Lung (tissue), 12 donors: ENCODE measurements around the gene GRIK2. TPM values are rescaled to one million over a fixed set of nuclear protein-coding genes. Genes with fewer than 3 reads are reported as not detected.

Experiments
- ATAC-seq: fragments of 200-7000 bp; cut with Tn5 transposase; one replicate; pipeline ENCODE4 v1.9.1; 2020; ENCODE audit warnings: moderate number of reproducible peaks; ENCODE audit not compliant: insufficient read depth, low FRiP score
- DNase-seq, 3 donors: peaks; one replicate each; pipeline ENCODE4 v3.0.0-alpha.2; 2013 to 2017
- H3K27ac ChIP-seq, 2 donors: one replicate each; pipeline ENCODE4 v1.5.1; 2013; ENCODE audit warnings: mild to moderate bottlenecking in 2 of 2, moderate library complexity in 2 of 2, control low read depth in 1 of 2, inconsistent platforms in 1 of 2, low read depth in 1 of 2, low read length in 1 of 2
- H3K27me3 ChIP-seq, 3 donors: one replicate each; pipeline ENCODE4 v1.5.1; 2013; ENCODE audit warnings: low read length in 2 of 3; ENCODE audit not compliant: control insufficient read depth in 3 of 3, insufficient read depth in 3 of 3
- H3K36me3 ChIP-seq, 4 donors: one replicate each; pipeline ENCODE4 v1.5.1; 2013; ENCODE audit warnings: low read length in 4 of 4, mild to moderate bottlenecking in 1 of 4, moderate library complexity in 1 of 4; ENCODE audit not compliant: control insufficient read depth in 4 of 4, insufficient read depth in 4 of 4
- H3K4me1 ChIP-seq, 5 donors: one replicate each; pipeline ENCODE4 v1.5.1; 2013; ENCODE audit warnings: low read length in 5 of 5, mild to moderate bottlenecking in 2 of 5, moderate library complexity in 1 of 5; ENCODE audit not compliant: control insufficient read depth in 5 of 5, insufficient read depth in 5 of 5
- H3K4me3 ChIP-seq: one replicate; pipeline ENCODE4 v1.5.1; 2013; ENCODE audit warnings: mild to moderate bottlenecking, control low read depth, moderate library complexity
- H3K9ac ChIP-seq, 2 donors: one replicate each; pipeline ENCODE4 v1.5.1; 2013; ENCODE audit warnings: low read length in 2 of 2, control low read depth in 1 of 2; ENCODE audit not compliant: insufficient read depth in 1 of 2
- H3K9me3 ChIP-seq, 4 donors: one replicate each; pipeline ENCODE4 v1.5.1; 2013; ENCODE audit warnings: low read length in 3 of 4, mild to moderate bottlenecking in 1 of 4, moderate library complexity in 1 of 4; ENCODE audit not compliant: control insufficient read depth in 4 of 4, insufficient read depth in 3 of 4
- WGBS, 2 donors: extraction: QIAGEN DNeasy Blood & Tissue Kit; methylation state at CpG; one replicate each; pipeline ENCODE4 v1.1.7; 2013; 5-methylcytosine and 5-hydroxymethylcytosine counted together
- polyA plus RNA-seq, 2 donors: library from polyadenylated mRNA; stranded (reverse); fragments of 200-250 nt; gene quantifications; one replicate each; pipeline ENCODE4 v1.2.1, GENCODE V29; 2013
- total RNA-seq, 2 donors: library from RNA; depleted of rRNA in 1 of 2; stranded (reverse); fragments of >200 nt in 1 of 2; gene quantifications; one replicate each; pipeline ENCODE4 v1.2.1, GENCODE V29; 2014 to 2021
- TF ChIP-seq, protein P1 (sequence below): IDR thresholded peaks from 2 replicates; pipeline ENCODE4 v1.5.1; 2012; ENCODE audit warnings: mild to moderate bottlenecking; ENCODE audit errors: control extremely low read depth, extremely low read depth
- donor health status: control.
- donor health status: control.
- donor health status: Bipolar disorder and iron deficiency.
- donor health status: healthy.
- donor health status: DM: yes; HTN: yes; CAD: no.

Gene GRIK2
- total and polyA plus RNA-seq, 4 donors = 0.09 to 5.1 (median 0.67) TPM

DNA sequence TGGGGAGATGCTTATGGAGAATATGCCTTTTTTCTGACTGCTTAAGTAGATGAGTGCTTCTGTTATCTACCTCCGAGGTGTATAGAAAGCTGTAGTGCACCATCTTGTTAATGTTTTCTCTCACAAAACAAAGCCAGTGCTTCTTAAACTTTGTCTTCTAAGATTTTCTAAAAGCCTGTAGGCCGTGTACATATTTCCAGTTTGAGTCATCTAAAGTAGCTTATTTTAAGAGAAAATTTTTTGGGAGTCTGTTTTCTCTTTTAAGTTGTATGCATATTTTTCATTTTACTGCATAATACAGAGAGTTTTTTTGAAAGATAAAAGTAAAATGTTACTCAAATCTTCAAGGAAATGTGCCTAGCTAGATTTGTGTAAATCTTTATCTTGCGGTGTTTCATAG lies 151.7 kb downstream of the GRIK2 start:
- DNase-seq (no peak), ATAC-seq (no peak)
- 68 to 75% methylated on average over 3 of the region's 3 CpGs for WGBS, 2 donors
- TF ChIP-seq, protein P1, sequence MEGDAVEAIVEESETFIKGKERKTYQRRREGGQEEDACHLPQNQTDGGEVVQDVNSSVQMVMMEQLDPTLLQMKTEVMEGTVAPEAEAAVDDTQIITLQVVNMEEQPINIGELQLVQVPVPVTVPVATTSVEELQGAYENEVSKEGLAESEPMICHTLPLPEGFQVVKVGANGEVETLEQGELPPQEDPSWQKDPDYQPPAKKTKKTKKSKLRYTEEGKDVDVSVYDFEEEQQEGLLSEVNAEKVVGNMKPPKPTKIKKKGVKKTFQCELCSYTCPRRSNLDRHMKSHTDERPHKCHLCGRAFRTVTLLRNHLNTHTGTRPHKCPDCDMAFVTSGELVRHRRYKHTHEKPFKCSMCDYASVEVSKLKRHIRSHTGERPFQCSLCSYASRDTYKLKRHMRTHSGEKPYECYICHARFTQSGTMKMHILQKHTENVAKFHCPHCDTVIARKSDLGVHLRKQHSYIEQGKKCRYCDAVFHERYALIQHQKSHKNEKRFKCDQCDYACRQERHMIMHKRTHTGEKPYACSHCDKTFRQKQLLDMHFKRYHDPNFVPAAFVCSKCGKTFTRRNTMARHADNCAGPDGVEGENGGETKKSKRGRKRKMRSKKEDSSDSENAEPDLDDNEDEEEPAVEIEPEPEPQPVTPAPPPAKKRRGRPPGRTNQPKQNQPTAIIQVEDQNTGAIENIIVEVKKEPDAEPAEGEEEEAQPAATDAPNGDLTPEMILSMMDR = no peak
- no peaks in the 10 kb centered on the region for H3K27me3 ChIP-seq
- H3K4me1 ChIP-seq = no peaks in the 10 kb centered on the region
- no peaks in the 10 kb centered on the region for H3K9me3 ChIP-seq
- H3K27ac ChIP-seq = no peak overlapping the region
- H3K9ac ChIP-seq = no peak overlapping the region
- no peak overlapping the region for H3K4me3 ChIP-seq
- no peaks in the 10 kb centered on the region for H3K36me3 ChIP-seq

DNA sequence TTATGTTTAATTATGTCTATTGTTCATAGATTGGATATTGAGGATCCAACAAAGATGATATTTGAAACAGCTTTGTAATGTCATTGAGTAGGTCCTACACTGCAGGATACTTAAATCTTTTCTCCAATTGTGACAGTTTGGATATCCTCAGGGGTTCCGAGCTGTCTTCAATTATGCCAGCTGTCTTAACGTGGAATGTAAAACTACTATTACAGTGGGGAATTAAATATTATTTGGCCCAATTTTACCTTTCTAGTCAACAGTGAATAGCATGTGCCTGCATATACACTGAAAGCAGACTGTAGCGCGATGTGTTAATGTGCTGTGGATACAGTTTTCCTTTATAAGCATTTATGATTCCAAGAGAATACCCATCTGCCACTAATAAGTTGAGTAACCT lies 156.9 kb downstream of the GRIK2 start:
- TF ChIP-seq, protein P1 = no peak
- no peaks in the 10 kb centered on the region for H3K36me3 ChIP-seq
- no peak for DNase-seq
- H3K4me1 ChIP-seq = no peaks in the 10 kb centered on the region
- no peak overlapping the region for H3K4me3 ChIP-seq
- 92 to 95% methylated on average over 4 of the region's 4 CpGs for WGBS, 2 donors
- no peak for ATAC-seq
- H3K9me3 ChIP-seq = no peaks in the 10 kb centered on the region
- H3K27ac ChIP-seq = no peak overlapping the region
- no peak overlapping the region for H3K9ac ChIP-seq
- no peaks in the 10 kb centered on the region for H3K27me3 ChIP-seq

DNA sequence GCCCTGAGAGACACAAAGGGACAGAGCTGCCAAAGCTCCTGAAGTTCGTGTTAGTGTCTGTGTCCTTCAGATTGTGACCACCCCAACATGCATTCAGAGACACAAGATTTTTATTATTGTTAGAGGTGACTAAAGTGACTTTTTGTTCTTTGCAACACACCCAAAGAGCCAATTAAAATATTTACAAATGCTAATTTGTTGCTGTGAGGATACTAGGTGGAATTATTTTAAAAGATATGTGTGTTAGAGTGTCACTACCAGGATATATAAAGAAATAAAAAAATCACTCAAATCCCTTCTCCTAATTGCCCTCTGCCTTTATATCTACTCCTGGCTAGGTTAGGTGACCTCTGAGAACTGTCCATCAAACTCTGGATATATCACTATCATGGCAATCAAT lies 160.7 kb downstream of the GRIK2 start:
- no peak overlapping the region for H3K27ac ChIP-seq
- ATAC-seq (no peak), DNase-seq (no peak)
- H3K9ac ChIP-seq = no peak overlapping the region
- TF ChIP-seq, protein P1 = no peak
- H3K36me3 ChIP-seq = no peaks in the 10 kb centered on the region
- H3K4me3 ChIP-seq = no peak overlapping the region
- no peaks in the 10 kb centered on the region for H3K9me3 ChIP-seq
- 59 to 64% methylated on average over 1 of the region's 1 CpG for WGBS, 2 donors
- H3K4me1 ChIP-seq = no peaks in the 10 kb centered on the region
- H3K27me3 ChIP-seq = no peaks in the 10 kb centered on the region

DNA sequence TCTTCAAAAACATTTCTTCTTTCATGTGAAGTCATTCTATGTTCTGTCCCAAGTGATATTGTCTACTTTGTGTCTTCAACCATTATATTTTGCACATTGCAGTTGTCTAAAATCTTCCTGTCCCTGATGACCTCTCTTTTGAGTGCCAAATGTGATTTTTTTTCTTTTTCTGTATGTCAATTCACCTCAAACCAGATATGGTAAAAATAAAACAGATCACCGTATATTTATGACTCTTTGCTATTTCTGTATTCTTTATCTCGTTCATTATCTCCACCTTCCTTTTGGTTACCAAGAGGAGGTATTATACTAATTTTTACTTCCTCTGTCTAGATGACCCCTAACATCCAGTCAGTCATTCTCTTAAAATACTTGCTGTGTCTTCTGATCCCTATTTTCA lies 165.2 kb downstream of the GRIK2 start:
- ATAC-seq = no peak
- H3K27me3 ChIP-seq = no peaks in the 10 kb centered on the region
- H3K9ac ChIP-seq = no peak overlapping the region
- no peaks in the 10 kb centered on the region for H3K4me1 ChIP-seq
- no peak for DNase-seq
- 66 to 69% methylated on average over 2 of the region's 2 CpGs for WGBS, 2 donors
- no peak overlapping the region for H3K4me3 ChIP-seq
- no peaks in the 10 kb centered on the region for H3K36me3 ChIP-seq
- TF ChIP-seq, protein P1 = no peak
- H3K9me3 ChIP-seq = no peaks in the 10 kb centered on the region
- H3K27ac ChIP-seq = no peak overlapping the region
